Lower lobe of right lung (tissue), 2 donors: ENCODE results near the gene ACYP2. TPM values are rescaled to one million over a fixed set of nuclear protein-coding genes. Genes with fewer than 3 reads are reported as not detected.
A peak's percentile ranks its signal among the peaks of the same experiment; 100 is the strongest.

Experiments used
- ATAC-seq, 2 donors: fragments of 200-7000 bp; cut with Tn5 transposase; one replicate each; pipeline ENCODE4 v1.9.1; 2020 to 2022; ENCODE audit warnings: mild to moderate bottlenecking in 2 of 2, moderate library complexity in 2 of 2
- DNase-seq: peaks from one replicate; pipeline ENCODE4 v3.0.0-alpha.2; 2020
- H3K27ac ChIP-seq: fragments of 200-600 bp; one replicate; pipeline ENCODE4 v1.8.0; 2022
- H3K27me3 ChIP-seq: fragments of 200-600 bp; one replicate; pipeline ENCODE4 v1.8.0; 2022; ENCODE audit warnings: low read depth
- H3K36me3 ChIP-seq: fragments of 200-600 bp; one replicate; pipeline ENCODE4 v1.8.0; 2022; ENCODE audit warnings: mild to moderate bottlenecking
- H3K4me1 ChIP-seq: fragments of 200-600 bp; one replicate; pipeline ENCODE4 v1.8.0; 2022
- H3K4me3 ChIP-seq: fragments of 200-600 bp; one replicate; pipeline ENCODE4 v1.8.0; 2022; ENCODE audit warnings: mild to moderate bottlenecking
- H3K9me3 ChIP-seq: fragments of 200-600 bp; one replicate; pipeline ENCODE4 v1.8.0; 2022
- CTCF ChIP-seq: fragments of 200-600 bp; IDR thresholded peaks from one replicate; pipeline ENCODE4 v1.8.0; 2022; ENCODE audit warnings: antibody characterized with exemption, mild to moderate bottlenecking
- intact Hi-C: fragments of 100-400 bp; cut with DNase I; formaldehyde crosslinking; loops from one replicate; pipeline ENCODE4 v1.11.0; 2022
- total RNA-seq: library from RNA; stranded (reverse); fragmentation: NEBNext Ultra II Directional; extraction: Animal tissue kit (Norgen Biotek cat#: 25700); gene quantifications from one replicate; pipeline ENCODE4 v1.2.1, GENCODE V29; 2021
- donor health status: DM: no; HTN: yes; CAD: no; lungs with severe emphysema.

The ACYP2 gene
- total RNA-seq, 1 donor from 2014 or later: 15.3 TPM

DNA sequence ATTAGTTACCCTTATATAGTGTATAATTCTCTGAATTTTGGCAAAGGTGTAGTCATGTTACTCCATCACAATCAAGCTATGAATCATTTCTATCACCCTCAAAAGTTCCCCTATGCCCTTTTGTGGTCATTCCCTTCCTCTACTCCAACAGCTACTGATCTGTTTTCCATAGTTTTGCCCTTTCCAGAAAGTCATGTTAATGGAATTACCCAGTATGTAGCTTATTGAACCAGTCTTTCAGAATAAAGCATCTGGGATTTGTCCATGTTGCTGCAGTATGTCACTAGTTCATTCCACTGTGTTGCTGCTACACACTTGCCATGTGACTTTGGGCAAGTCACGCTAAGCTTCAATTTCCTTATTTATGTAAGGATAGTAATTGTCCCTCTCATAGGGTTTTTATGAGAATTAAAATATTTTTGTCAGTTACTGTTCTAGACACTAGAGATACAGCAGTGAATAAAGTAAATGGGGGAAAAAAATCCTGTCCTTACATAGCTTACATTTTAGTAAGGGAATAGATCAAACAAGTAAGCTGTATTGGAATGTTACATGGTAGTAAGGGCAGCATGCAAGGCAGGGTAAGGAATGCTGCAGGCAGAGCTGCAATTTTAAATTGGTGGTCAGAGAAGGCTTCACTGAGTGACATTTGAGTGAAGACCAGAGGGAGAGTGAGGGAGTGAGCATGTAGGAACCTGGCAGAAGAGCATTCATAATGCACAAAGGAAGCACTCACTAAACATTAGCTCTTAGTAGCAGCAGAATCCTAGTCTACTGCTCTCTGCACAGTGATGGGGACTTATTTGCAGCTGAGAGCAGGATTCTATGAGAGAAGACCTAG lies 220.9 kb downstream of the ACYP2 start:
- intact Hi-C loops: no loop called here
- ATAC-seq: peak; percentile 27 to 44

GRCh38 chr2:54336977-54337255 lies 221.5 kb downstream of the ACYP2 start:
- Histone ChIP-seq H3K4me3 (no peak overlapping the region), H3K9me3 (no peaks in the 10 kb centered on the region), H3K27ac (no peak overlapping the region), H3K36me3 (no peaks in the 10 kb centered on the region), H3K27me3 (no peaks in the 10 kb centered on the region), H3K4me1 (no peaks in the 10 kb centered on the region)
- ATAC-seq (no peak), DNase-seq (no peak)
- intact Hi-C loops: no loop called here
- TF ChIP-seq CTCF: no peak

More for the DNA sequence above, 220.9 kb downstream of the ACYP2 start:
- no peak overlapping the region for H3K4me3 ChIP-seq
- no peaks in the 10 kb centered on the region for H3K36me3 ChIP-seq
- no peak for TF ChIP-seq CTCF
- DNase-seq: no peak
- no peaks in the 10 kb centered on the region for H3K27me3 ChIP-seq
- peaks cover 6% of the 10 kb centered on the region for H3K4me1 ChIP-seq
- peak overlapping the region; percentile 8 for H3K27ac ChIP-seq
- H3K9me3 ChIP-seq: no peaks in the 10 kb centered on the region

DNA sequence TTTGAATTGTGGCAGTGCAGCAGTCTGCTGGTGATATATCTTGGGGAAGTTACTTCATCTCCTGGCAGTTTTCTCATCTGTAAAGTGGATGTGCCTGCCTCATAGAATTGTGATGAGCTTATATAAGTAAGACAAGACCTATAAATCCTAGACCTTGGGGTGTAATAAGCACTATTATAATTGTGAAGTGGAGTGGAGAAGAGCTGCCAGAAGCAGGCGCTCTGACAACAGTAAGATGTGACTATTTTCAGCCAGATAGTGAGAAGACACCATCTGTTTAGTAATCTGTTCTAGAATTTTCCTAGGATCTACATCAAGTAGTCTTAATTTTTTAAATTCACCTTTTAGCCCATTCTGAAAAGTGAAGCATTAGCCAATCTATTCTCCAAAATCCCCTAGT lies 226.2 kb downstream of the ACYP2 start:
- Histone ChIP-seq H3K4me3 (no peak overlapping the region), H3K36me3 (no peaks in the 10 kb centered on the region), H3K27ac (no peak overlapping the region), H3K9me3 (no peaks in the 10 kb centered on the region), H3K27me3 (no peaks in the 10 kb centered on the region), H3K4me1 (peaks cover 5% of the 10 kb centered on the region)
- ATAC-seq (no peak), DNase-seq (no peak)
- no peak for TF ChIP-seq CTCF
- intact Hi-C loops: no loop called here

GRCh38 chr2:54342603-54343002 lies 227.2 kb downstream of the ACYP2 start:
- peaks cover 5% of the 10 kb centered on the region for H3K4me1 ChIP-seq
- H3K4me3 ChIP-seq: no peak overlapping the region
- no peaks in the 10 kb centered on the region for H3K9me3 ChIP-seq
- H3K27me3 ChIP-seq: no peaks in the 10 kb centered on the region
- TF ChIP-seq CTCF: no peak
- peak in 1 of 2 donors; percentile 41 for ATAC-seq
- DNase-seq: no peak
- H3K36me3 ChIP-seq: no peaks in the 10 kb centered on the region
- H3K27ac ChIP-seq: no peak overlapping the region
- intact Hi-C loops: no loop called here

DNA sequence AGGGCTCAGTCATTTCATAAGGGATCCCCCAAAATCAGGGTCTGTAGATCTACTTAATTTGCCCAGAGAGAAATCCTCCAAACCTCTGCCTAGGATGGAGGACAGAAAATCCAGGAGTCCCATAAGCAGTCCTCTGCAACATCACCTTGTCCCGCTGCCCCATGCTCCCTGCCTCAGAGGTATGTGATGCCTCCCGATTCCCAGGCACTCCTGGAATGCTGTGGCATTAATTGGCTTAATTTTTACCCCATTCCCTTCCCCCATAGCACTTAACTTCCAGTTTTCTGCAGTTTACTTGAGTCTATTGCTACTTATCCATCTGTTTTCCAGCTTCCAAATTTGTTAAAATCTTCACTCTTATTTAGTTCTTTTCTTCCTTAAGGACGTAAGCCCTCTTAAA lies 232.2 kb downstream of the ACYP2 start:
- no peaks in the 10 kb centered on the region for H3K36me3 ChIP-seq
- ATAC-seq (no peak), DNase-seq (no peak)
- H3K9me3 ChIP-seq: no peaks in the 10 kb centered on the region
- H3K27ac ChIP-seq: no peak overlapping the region
- intact Hi-C loops: no loop called here
- no peak overlapping the region for H3K4me3 ChIP-seq
- TF ChIP-seq CTCF: no peak
- no peaks in the 10 kb centered on the region for H3K27me3 ChIP-seq
- H3K4me1 ChIP-seq: peaks cover 2% of the 10 kb centered on the region
